Stimulated activated CD8-positive, alpha-beta memory T cell treated with anti-CD3 and anti-CD28 coated beads, Interleukin-12 subunit alpha, Interleukin-12 subunit beta, amount 100 ng/mL, for 24 hours (primary cell): ENCODE measurements around the gene NPFFR2.
"Not testable (repeated sequence)": the region's sequence is repeated elsewhere in the genome, so short reads cannot be mapped to it uniquely, and the experiment has no call there.

ENCODE experiments used
- DNase-seq: peaks from one replicate; pipeline ENCODE4 v3.0.0-alpha.2; 2020; ENCODE audit errors: extremely low read depth

Gene NPFFR2

GRCh38 chr4:72031868-72032608 is at the start of gene NPFFR2:
TSS of gene NPFFR2 (plus strand) at chr4:72032000. CDS start at chr4:72128592, 96,592 bp downstream.
- DNase-seq: no peak

GRCh38 chr4:71992571-71993312 is 39.1 kb upstream of the NPFFR2 start:
- no peak for DNase-seq

GRCh38 chr4:71994559-71994958 is 37.2 kb upstream of the NPFFR2 start:
- no peak for DNase-seq

GRCh38 chr4:71995297-71995696 is 36.5 kb upstream of the NPFFR2 start:
- DNase-seq: no peak

GRCh38 chr4:72006586-72006985 is 25.2 kb upstream of the NPFFR2 start:
- DNase-seq: no peak

GRCh38 chr4:72011906-72012305 is 19.9 kb upstream of the NPFFR2 start:
- no peak for DNase-seq

GRCh38 chr4:72016011-72016410 is 15.8 kb upstream of the NPFFR2 start:
- no peak for DNase-seq

- no peak for DNase-seq
These were observed 12.1 kb upstream of the NPFFR2 start for GRCh38 chr4:72019688-72020087.

- DNase-seq: no peak
These were observed 9.2 kb upstream of the NPFFR2 start for GRCh38 chr4:72022553-72022952.

GRCh38 chr4:72055566-72055965 is 23.8 kb downstream of the NPFFR2 start:
- DNase-seq: no peak

- DNase-seq: no peak
These were observed 31.9 kb downstream of the NPFFR2 start for GRCh38 chr4:72063726-72064125.

GRCh38 chr4:72067051-72067450 is 35.3 kb downstream of the NPFFR2 start:
- no peak for DNase-seq

- DNase-seq: no peak
These were observed 42.0 kb downstream of the NPFFR2 start for GRCh38 chr4:72073816-72074215.

GRCh38 chr4:72076562-72076961 is 44.8 kb downstream of the NPFFR2 start:
- no peak for DNase-seq

GRCh38 chr4:72077346-72077745 is 45.5 kb downstream of the NPFFR2 start:
- no peak for DNase-seq

GRCh38 chr4:72084587-72085011 is 52.8 kb downstream of the NPFFR2 start:
- DNase-seq: no peak

GRCh38 chr4:72090606-72091005 is 58.8 kb downstream of the NPFFR2 start:
- DNase-seq: not testable (repeated sequence)

GRCh38 chr4:72094059-72094797 is 62.4 kb downstream of the NPFFR2 start:
- no peak for DNase-seq

- DNase-seq: no peak
These were observed 75.7 kb downstream of the NPFFR2 start for GRCh38 chr4:72107456-72107855.

GRCh38 chr4:72109364-72109763 is 77.6 kb downstream of the NPFFR2 start:
- no peak for DNase-seq

GRCh38 chr4:72109959-72110497 is 78.2 kb downstream of the NPFFR2 start:
- DNase-seq: no peak

GRCh38 chr4:72110886-72111285 is 79.1 kb downstream of the NPFFR2 start:
- DNase-seq: no peak
